ENCODE data around the gene HOXA13.

DNA sequence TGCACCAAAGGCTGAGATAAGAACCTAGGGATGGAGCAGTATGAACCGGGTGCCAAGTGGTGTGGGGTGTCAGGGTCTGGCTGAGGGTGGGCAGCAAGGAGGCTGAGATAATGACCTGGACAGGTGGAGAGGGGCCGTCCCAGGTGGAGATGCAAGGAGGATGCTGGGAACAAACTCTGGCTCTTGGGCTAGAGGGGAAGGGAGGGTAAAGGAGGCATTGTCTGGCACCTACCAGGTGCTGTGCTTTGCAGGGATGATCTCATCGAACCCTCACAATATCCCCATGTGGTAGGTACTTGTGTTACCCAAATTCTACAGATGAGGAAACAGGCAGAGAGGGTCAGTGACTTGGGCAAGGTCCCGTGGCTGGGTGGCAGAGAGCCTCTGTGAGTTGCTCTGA, 19.9 kb upstream of the HOXA13 start:
- TF ChIP-seq, protein P1, sequence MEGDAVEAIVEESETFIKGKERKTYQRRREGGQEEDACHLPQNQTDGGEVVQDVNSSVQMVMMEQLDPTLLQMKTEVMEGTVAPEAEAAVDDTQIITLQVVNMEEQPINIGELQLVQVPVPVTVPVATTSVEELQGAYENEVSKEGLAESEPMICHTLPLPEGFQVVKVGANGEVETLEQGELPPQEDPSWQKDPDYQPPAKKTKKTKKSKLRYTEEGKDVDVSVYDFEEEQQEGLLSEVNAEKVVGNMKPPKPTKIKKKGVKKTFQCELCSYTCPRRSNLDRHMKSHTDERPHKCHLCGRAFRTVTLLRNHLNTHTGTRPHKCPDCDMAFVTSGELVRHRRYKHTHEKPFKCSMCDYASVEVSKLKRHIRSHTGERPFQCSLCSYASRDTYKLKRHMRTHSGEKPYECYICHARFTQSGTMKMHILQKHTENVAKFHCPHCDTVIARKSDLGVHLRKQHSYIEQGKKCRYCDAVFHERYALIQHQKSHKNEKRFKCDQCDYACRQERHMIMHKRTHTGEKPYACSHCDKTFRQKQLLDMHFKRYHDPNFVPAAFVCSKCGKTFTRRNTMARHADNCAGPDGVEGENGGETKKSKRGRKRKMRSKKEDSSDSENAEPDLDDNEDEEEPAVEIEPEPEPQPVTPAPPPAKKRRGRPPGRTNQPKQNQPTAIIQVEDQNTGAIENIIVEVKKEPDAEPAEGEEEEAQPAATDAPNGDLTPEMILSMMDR (IDR thresholded peaks at IDR 0.05; ENCODE audit: low read length), result no peak
- TF ChIP-seq EZH2 (IDR thresholded peaks at IDR 0.05; ENCODE audit: borderline replicate concordance, low read length), result no peak

Data from OCI-LY1 (cell line).